ENCODE data around the gene PAIP1. TPM values are rescaled to one million over a fixed set of nuclear protein-coding genes. Genes with fewer than 3 reads are reported as not detected.
"Not testable (repeated sequence)": the region's sequence is repeated elsewhere in the genome, so short reads cannot be mapped to it uniquely, and the experiment has no call there.

The PAIP1 gene
- total and polyA plus RNA-seq, 12 donors: 54.8 to 262 (median 84.6) TPM

GRCh38 chr5:43514025-43514424, 42.9 kb downstream of the PAIP1 start:
- no peaks in the 10 kb centered on the region for H3K36me3 ChIP-seq (replicated peaks in 1 of 2)
- H3K4me1 ChIP-seq (replicated peaks in 1 of 2): peaks cover 8 to 16% of the 10 kb centered on the region in 2 donors
- no peak overlapping the region for H3K27ac ChIP-seq
- intact Hi-C loops (cut with DNase I): no loop called here
- H3K9me3 ChIP-seq (replicated peaks in 1 of 3): no peaks in the 10 kb centered on the region
- WGBS, 4 donors: 18 to 28% (median 27%) methylated on average over 4 of the region's 4 CpGs
- no peaks in the 10 kb centered on the region for H3K27me3 ChIP-seq
- TF ChIP-seq POLR2A (IDR thresholded peaks at IDR 0.05): no peak
- TF ChIP-seq, protein P1, sequence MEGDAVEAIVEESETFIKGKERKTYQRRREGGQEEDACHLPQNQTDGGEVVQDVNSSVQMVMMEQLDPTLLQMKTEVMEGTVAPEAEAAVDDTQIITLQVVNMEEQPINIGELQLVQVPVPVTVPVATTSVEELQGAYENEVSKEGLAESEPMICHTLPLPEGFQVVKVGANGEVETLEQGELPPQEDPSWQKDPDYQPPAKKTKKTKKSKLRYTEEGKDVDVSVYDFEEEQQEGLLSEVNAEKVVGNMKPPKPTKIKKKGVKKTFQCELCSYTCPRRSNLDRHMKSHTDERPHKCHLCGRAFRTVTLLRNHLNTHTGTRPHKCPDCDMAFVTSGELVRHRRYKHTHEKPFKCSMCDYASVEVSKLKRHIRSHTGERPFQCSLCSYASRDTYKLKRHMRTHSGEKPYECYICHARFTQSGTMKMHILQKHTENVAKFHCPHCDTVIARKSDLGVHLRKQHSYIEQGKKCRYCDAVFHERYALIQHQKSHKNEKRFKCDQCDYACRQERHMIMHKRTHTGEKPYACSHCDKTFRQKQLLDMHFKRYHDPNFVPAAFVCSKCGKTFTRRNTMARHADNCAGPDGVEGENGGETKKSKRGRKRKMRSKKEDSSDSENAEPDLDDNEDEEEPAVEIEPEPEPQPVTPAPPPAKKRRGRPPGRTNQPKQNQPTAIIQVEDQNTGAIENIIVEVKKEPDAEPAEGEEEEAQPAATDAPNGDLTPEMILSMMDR (IDR thresholded peaks at IDR 0.05): no peak
- peak overlapping the region in 1 of 4 donors; percentile 64 for H3K4me3 ChIP-seq
- DNase-seq: no peak

GRCh38 chr5:43511062-43511461, 45.8 kb downstream of the PAIP1 start:
- intact Hi-C loops (cut with DNase I); H3K27me3 ChIP-seq; DNase-seq; H3K9me3 ChIP-seq (replicated peaks in 1 of 3); H3K36me3 ChIP-seq (replicated peaks in 1 of 2); H3K4me3 ChIP-seq; H3K27ac ChIP-seq: not testable (repeated sequence)
- WGBS, 4 donors: 91 to 98% (median 94%) methylated on average over 24 to 36 of the region's 36 CpGs; no CpG with 5 or more reads in 1 of the 4 donors
- peaks cover 8 to 16% of the 10 kb centered on the region in 2 donors for H3K4me1 ChIP-seq (replicated peaks in 1 of 2)

GRCh38 chr5:43498581-43498980, 58.3 kb downstream of the PAIP1 start:
- intact Hi-C loops (cut with DNase I): no loop called here
- no peak for DNase-seq
- 86 to 94% (median 91%) methylated on average over 2 of the region's 2 CpGs for WGBS, 4 donors
- no peak for TF ChIP-seq POLR2A (IDR thresholded peaks at IDR 0.05)
- TF ChIP-seq, protein P1 (IDR thresholded peaks at IDR 0.05): no peak
- Histone ChIP-seq H3K4me3 (no peak overlapping the region), H3K4me1 (replicated peaks in 1 of 2) (no peaks in the 10 kb centered on the region), H3K9me3 (replicated peaks in 1 of 3) (no peaks in the 10 kb centered on the region), H3K27me3 (no peaks in the 10 kb centered on the region), H3K36me3 (replicated peaks in 1 of 2) (no peaks in the 10 kb centered on the region), H3K27ac (no peak overlapping the region)

DNA sequence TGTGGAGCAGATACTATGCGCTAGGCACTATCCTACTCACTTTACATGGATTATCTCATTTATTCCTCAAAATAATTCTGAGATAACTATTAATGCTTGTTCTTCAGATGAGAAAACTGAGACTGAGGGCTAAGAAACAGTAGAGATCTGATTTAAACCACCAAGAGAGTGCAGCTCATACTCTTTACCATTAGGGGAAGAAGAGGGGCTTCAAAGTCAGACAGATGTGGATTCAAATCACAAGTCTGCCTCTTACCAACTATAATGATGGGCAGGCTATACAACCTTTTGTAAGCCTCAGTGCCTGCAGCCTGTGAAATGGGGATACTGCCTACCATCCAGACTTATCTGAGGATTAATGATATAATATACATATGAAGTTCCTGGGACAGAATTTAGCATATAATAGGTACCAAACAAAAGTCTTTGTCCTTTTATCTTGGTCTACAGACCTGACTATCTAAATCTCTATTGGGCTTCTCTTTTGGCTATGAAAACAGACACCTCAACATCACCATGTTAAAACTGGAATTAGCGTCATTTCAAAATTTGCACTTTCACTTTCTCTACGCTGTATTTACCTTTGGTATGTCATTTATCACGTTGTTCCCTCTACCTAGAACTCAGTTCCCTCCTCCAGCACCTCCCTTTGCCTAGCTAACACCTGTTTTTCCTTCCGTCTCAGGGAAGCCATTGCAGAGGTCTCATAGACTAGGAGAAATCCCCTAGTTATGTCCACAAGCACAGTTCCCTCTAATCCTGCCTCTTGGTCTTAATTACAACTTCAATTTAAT, 59.4 kb downstream of the PAIP1 start:
- no peaks in the 10 kb centered on the region for H3K4me1 ChIP-seq (replicated peaks in 1 of 2)
- no peak overlapping the region for H3K4me3 ChIP-seq
- 86 to 95% (median 94%) methylated on average over 5 of the region's 5 CpGs for WGBS, 4 donors
- TF ChIP-seq POLR2A (IDR thresholded peaks at IDR 0.05): no peak
- TF ChIP-seq, protein P1 (IDR thresholded peaks at IDR 0.05): no peak
- DNase-seq: no peak
- intact Hi-C loops (cut with DNase I): no loop called here
- no peaks in the 10 kb centered on the region for H3K36me3 ChIP-seq (replicated peaks in 1 of 2)
- H3K27ac ChIP-seq: no peak overlapping the region
- H3K9me3 ChIP-seq (replicated peaks in 1 of 3): no peaks in the 10 kb centered on the region
- no peaks in the 10 kb centered on the region for H3K27me3 ChIP-seq

DNA sequence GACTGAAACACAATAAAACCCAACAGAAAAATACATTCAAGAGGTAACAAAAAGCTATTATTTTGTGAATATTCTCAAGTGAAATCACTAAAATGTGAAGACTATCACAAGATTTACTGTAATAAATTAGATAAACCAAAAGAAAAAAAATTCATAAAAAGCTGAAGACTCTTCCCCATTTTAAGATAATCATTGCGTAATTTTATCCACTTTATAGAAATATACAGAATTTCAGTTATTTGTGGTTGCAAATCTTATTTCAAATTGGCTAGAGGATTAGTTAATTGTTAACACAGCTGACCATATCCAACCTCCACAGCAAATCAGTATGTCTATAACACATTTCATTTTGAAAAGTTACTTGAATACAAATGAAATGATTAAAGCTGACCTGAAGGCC, 65.6 kb downstream of the PAIP1 start:
- Histone ChIP-seq H3K9me3 (replicated peaks in 1 of 3) (no peaks in the 10 kb centered on the region), H3K4me3 (no peak overlapping the region), H3K27me3 (no peaks in the 10 kb centered on the region), H3K4me1 (replicated peaks in 1 of 2) (no peaks in the 10 kb centered on the region), H3K27ac (no peak overlapping the region), H3K36me3 (replicated peaks in 1 of 2) (no peaks in the 10 kb centered on the region)
- intact Hi-C loops (cut with DNase I): no loop called here
- no peak for TF ChIP-seq POLR2A (IDR thresholded peaks at IDR 0.05)
- TF ChIP-seq, protein P1 (IDR thresholded peaks at IDR 0.05): no peak
- DNase-seq: no peak
- 94 to 100% (median 98%) methylated on average over 1 of the region's 1 CpG for WGBS, 4 donors
